HG03280 (cell line): ENCODE results near the gene OPA3.
"Not testable (repeated sequence)": the region's sequence is repeated elsewhere in the genome, so short reads cannot be mapped to it uniquely, and the experiment has no call there.

ENCODE experiments used
- ATAC-seq: cut with Tn5 transposase; IDR thresholded peaks from one replicate; pipeline ENCODE4 v1.9.1; 2021; ENCODE audit warnings: mild to moderate bottlenecking, moderate library complexity; ENCODE audit not compliant: unreplicated experiment

Gene OPA3

GRCh38 chr19:45523642-45524256, 60.9 kb downstream of the OPA3 start:
- peak; percentile 71 for ATAC-seq

DNA sequence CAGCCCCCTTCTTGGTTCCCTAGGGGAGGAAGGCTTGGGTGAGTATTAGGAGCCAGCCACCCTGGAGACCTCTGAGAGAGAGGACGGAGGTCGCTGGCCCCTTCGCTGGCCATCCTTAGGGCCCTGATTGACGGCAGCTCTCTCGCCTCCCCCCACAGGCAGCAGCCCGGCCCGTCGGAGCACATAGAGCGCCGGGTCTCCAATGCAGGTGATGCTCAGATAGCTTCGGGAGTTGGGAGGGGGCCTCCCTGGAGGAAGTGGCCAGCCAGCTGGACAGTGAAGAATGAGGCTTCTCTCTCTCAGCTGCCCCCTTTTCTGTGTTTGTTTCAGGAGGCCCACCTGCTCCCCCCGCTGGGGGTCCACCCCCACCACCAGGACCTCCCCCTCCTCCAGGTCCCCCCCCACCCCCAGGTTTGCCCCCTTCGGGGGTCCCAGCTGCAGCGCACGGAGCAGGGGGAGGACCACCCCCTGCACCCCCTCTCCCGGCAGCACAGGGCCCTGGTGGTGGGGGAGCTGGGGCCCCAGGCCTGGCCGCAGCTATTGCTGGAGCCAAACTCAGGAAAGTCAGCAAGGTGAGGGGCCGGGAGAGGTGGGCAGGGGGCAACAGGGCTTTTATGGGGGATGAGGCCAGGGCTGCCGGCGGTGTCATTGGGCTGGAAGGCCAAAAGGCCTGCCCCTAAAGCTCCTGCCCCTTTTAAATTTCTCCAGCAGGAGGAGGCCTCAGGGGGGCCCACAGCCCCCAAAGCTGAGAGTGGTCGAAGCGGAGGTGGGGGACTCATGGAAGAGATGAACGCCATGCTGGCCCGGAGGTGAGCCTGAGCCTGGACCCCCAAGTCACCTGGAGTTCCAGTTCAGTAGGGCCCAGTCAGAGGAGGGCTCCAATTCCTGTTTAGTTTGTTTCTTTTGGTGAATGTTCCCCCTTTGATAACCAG, 62.3 kb downstream of the OPA3 start:
- no peak for ATAC-seq

- ATAC-seq = no peak
These were observed 66.2 kb downstream of the OPA3 start for GRCh38 chr19:45518469-45518826.

- ATAC-seq = no peak
These were observed 66.7 kb downstream of the OPA3 start for GRCh38 chr19:45517641-45518468.

DNA sequence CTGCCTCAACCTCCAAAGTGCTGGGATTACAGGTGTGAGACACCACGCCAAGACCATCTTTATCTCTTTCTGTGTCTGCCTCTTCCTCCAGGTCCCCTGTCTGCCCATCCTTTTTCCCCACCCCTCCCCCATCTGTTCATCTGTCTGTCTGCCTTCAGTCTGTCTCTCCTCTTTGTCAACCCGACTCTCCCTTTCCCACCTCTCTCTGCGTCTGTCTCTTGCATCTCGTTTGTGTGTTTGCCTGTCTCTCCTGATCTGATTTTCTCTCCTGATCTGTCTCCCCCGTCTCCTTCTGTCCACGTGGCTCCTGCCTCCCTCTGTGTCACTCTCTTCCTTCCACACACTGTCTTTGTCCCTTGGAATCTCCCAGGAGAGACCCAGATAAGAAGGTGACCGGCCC, 67.4 kb downstream of the OPA3 start:
- ATAC-seq = no peak

GRCh38 chr19:45515807-45516401, 68.7 kb downstream of the OPA3 start:
- no peak for ATAC-seq

GRCh38 chr19:45515081-45515624, 69.4 kb downstream of the OPA3 start:
- ATAC-seq = no peak

GRCh38 chr19:45514376-45515051, 70.1 kb downstream of the OPA3 start:
- no peak for ATAC-seq

GRCh38 chr19:45512881-45513483, 71.6 kb downstream of the OPA3 start:
- no peak for ATAC-seq

GRCh38 chr19:45511074-45511473, 73.5 kb downstream of the OPA3 start:
- no peak for ATAC-seq

GRCh38 chr19:45510352-45510751, 74.2 kb downstream of the OPA3 start:
- ATAC-seq = not testable (repeated sequence)

DNA sequence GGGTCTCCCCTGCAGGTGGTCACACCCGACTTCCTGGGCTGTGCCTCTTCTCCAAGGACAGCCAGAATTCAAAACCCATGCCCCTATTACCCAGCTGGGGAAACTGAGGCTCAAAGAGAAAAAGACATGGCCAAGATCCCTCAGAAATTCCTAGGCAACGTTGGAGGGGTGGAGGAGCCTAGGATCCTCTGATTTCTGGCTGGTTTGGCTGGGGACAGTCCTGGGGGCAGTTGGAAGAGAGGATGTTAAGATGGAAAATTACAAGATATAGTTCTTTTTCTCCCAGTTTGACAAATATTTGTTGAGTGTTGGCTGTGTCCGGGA, 74.9 kb downstream of the OPA3 start:
- no peak for ATAC-seq

GRCh38 chr19:45508861-45509691, 75.5 kb downstream of the OPA3 start:
- ATAC-seq = no peak

GRCh38 chr19:45508417-45508860, 76.2 kb downstream of the OPA3 start:
- ATAC-seq = no peak

DNA sequence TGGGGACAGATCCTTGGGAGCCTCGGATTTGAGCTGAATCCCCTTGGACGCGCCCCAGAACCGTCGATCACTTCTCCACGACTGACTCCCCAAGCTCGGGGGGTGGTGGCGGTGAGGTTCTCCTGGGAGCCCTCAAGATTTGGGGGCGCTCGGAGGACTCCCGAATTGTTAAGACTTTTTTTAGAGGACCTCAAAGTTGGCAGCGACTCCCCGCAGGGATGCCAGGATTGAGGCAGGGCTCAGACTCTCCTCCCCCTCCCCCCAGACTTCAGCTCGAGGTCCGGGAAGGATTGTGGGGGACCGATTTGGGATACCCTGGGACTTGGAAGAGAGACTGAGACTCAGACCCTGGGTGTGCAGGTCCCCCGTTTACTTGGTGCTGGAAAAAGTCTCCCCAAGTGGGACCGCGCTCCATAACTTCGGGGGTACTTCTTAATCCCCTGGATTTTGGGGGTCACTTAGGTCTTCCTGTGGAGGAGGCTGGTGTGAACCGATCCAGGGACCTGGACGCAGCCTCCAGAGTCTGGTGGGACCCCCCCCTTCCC, 76.7 kb downstream of the OPA3 start:
- ATAC-seq = no peak

DNA sequence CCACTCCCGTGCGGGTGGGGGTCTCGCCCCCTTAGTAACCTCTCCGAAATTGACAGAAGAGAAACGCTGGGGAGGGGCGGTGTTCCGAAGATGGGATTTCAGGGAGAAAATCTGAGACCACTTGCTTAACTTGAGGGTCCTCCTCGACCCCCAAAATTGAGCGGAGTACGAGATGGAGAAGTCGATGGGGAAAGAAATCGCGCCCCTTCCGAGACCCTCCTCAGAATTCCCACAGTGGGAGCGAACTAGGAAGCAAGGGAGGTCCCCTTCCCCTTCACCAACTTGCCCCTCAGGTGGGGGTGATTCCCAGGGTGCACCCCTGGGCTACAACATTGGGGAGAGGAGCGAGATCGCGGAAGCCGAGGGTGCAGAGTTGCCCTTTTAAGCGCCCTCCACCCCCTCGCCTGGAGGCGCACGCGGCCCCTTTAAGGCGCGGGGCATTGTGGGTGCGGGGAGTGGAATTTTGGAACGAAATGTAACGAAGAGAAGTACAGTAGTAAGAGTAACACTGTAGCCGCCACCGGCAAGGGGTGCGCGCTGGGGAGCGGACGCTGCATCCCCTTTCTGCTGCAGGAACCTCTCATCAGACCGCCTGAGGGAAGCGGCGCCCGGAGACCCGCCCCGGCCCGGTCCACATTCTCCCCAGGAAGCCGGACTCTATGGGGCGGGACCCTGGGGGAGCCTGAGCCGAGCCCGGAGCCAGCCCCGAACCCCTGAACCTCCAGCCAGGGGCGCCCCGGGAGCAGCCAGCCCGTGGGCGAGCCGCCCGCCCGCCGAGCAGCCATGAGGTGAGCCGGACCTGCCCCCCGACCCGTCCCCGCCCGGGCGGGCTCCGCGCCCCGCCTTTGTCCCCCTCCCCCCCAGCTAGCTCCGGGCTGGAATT, 77.4 kb downstream of the OPA3 start, which contains the start of gene VASP:
VASP (plus strand) TSS at position 491 of the 883 bp plus-strand sequence; CDS start at position 784, 293 bp downstream.
- ATAC-seq = peak; percentile 49

DNA sequence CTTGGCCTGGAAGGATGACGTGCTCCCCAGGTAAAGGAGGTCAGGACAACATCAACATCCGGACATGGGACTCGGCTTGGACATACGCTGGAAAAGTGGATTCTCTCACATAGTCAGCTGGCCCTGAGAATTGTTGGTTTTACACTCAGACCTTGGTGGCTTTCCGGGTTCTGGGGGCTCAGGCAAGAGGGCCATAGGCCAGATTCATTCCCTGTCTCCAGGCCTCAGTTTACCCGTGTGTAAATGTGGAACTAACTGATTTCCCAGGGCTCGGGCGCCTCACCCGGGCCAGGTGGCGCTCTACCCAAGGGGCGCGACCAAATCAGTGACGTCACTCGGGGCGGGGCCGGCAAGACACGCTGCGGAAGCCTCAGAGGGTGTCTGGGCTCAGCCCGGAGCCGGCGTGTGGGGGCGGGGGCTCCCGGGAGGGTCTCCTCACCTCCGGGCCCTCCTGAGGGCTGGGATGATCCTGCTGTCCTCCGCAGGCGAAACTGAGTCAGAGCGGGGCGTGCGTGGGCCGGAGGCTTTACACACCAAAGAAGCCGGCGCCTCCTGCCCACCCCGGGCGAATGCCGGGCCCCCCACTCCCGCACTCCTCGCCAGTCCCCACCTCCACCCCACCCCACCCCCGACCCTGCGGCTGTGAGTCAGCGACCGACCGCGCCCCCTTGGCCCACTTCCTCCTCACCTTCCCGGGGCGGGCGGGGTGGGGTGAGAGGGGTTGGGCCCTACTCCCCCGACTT, 78.2 kb downstream of the OPA3 start:
- ATAC-seq = peak; percentile 59
